H7 (cell line): ENCODE results near the gene DDAH1. TPM values are rescaled to one million over a fixed set of nuclear protein-coding genes. Genes with fewer than 3 reads are reported as not detected.
"Not testable (repeated sequence)": the region's sequence is repeated elsewhere in the genome, so short reads cannot be mapped to it uniquely, and the experiment has no call there.

Source experiments
- DNase-seq: peaks from one replicate; pipeline ENCODE4 v3.0.0; 2012
- H3K27me3 ChIP-seq: 2 replicates; pipeline ENCODE4 v1.6.0; 2011; ENCODE audit warnings: mild to moderate bottlenecking, low read length; ENCODE audit not compliant: control insufficient read depth, insufficient read depth
- H3K36me3 ChIP-seq: replicated peaks from 2 replicates; pipeline ENCODE4 v1.5.1; 2011; ENCODE audit warnings: low read length; ENCODE audit not compliant: control insufficient read depth, insufficient read depth
- H3K4me3 ChIP-seq: 2 replicates; pipeline ENCODE4 v1.5.1; 2011; ENCODE audit warnings: low read depth, mild to moderate bottlenecking, control low read depth, low read length, moderate library complexity; ENCODE audit not compliant: insufficient read depth
- total RNA-seq: library from RNA; depleted of rRNA; stranded (reverse); fragments of >200 nt; shearing (Covaris generic); gene quantifications from 2 replicates; pipeline ENCODE4 v1.2.3, GENCODE V29; 2014

DDAH1 gene
- total RNA-seq, 1 experiment from 2014 or later: 33.3 TPM

DNA sequence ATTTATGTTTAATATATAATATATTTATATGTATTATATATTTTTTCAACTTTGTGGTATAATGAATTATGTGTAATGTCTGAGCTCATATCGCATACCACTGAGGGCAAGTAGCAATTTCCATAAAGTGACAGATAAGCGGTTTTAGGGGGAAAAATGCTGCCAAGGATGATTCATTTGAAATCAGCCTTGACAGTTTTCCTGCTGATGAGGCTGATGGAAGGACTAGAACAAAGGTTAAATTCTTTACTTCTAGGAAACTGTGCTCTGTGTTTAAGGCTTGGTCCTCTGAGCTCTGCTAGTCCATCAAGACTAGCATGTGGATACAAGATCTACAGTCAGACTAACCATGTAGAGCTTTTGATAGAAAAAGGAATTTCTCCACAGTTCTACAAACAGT, 19.3 kb upstream of the DDAH1 start:
- H3K27me3 ChIP-seq: no peaks in the 10 kb centered on the region
- no peaks in the 10 kb centered on the region for H3K36me3 ChIP-seq
- no peak overlapping the region for H3K4me3 ChIP-seq
- no peak for DNase-seq

DNA sequence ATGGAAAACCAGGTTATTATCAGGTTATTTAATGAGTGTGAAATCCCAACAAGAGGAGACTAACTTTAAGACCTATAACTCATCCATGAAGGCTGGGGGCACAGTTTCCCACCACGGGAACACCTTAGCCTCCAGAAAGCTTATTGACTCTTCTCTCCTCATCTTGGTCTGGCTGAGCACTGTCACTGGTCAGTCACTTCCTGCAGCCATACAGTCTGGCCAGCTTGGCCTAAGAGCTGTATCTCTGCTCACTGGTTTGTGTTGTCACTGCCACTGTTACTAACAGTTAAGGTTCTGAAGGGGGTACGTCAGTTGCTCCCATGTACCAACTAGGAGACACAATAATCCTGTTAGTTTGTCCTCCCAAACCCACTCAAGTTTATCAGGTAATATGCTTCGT, 16.7 kb upstream of the DDAH1 start:
- no peak overlapping the region for H3K4me3 ChIP-seq
- DNase-seq: no peak
- no peaks in the 10 kb centered on the region for H3K36me3 ChIP-seq
- no peaks in the 10 kb centered on the region for H3K27me3 ChIP-seq

DNA sequence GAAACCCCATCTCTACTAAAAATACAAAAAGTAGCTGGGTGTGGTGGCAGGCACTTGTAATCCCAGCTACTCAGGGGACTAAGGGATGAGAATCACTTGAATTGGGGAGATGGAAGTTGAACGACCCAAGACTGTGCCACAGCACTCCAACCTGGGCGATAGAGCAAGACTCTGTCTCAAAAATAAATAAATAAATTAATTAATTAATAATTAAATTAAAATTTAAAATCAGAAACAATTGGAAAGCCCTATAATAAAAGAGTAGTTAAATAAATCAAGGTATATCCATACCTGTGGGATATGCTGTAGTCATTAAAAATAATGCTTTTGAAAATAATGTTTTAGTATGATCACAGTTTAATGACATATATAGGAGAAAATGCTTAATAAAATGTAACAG, 15.6 kb upstream of the DDAH1 start:
- no peaks in the 10 kb centered on the region for H3K36me3 ChIP-seq
- no peaks in the 10 kb centered on the region for H3K27me3 ChIP-seq
- H3K4me3 ChIP-seq: no peak overlapping the region
- DNase-seq: no peak

DNA sequence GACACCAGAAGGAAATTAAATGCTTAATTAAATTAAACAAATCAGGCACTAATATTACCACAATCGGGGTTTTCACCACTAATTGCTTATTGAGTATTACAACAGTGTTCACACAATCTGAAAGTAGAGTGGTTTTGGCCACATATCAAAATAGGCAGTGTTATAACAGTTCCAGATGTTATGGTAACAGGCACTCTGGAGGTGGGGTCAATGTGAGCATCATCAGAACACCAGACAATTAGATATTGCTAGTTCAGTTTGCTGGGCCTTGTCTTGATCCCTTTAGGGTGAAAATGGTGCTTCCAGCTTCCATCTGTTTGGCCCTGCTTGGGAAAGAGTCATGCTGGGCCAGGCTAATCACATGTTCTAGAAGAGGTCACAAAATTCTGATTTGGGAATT, 14.5 kb upstream of the DDAH1 start:
- Histone ChIP-seq H3K4me3 (no peak overlapping the region), H3K36me3 (no peaks in the 10 kb centered on the region), H3K27me3 (no peaks in the 10 kb centered on the region)
- no peak for DNase-seq

DNA sequence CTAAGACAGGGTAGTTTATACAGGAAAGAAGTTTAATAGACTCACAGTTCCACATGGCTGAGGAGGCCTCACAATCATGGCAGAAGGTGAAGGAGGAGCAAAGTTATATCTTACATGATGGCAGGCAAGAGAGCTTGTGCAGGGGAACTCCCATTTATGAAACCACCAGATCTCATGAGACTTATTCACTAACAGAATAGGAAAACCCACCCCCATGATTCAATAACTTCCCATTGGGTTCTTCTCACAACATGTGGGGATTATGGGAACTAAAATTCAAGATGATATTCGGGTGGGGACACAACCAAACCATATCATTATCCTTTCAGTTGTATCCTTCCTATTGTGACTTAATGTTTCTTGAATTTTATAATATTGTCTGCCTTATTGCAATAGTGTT, 13.4 kb upstream of the DDAH1 start:
- no peak overlapping the region for H3K4me3 ChIP-seq
- no peak for DNase-seq
- no peaks in the 10 kb centered on the region for H3K36me3 ChIP-seq
- no peaks in the 10 kb centered on the region for H3K27me3 ChIP-seq

DNA sequence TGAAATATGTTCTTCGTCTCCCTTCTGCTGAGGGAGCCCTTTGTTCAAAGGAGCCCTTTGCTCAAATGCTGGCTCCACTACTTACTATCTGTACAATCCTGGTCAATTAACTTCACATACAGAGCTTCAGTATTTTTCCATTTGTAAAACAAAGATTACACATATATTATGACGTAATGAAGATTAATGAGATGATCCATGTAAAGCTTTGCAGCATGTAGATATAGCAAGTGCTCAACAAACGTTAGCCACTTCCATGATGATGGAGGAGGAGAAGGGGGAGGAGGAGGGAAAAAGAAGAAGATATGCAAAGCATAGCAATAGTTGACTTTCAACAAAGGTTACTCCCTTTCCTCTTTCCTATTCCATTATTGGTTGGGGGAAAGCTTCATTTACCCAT, 10.1 kb upstream of the DDAH1 start:
- Histone ChIP-seq H3K27me3 (no peaks in the 10 kb centered on the region), H3K36me3 (no peaks in the 10 kb centered on the region), H3K4me3 (no peak overlapping the region)
- DNase-seq: no peak

DNA sequence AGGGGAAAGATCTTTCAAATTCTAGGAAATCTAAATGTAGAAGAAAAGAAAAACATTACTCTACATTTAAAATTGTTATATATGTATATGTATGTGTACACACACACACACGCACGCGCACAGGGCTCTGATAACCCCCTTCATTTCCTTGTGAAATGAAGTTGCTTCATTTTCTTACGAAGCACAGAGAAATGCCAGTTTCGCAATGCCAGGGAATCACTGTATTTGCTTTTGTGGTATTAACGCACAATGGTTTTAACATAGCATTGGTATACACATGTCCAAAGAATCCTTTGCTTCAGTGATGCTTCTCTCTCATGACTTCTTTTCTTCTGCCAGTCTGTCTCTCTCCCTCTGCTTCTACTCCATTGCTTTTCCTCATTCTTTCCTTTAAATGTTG, 8.4 kb upstream of the DDAH1 start:
- Histone ChIP-seq H3K27me3 (no peaks in the 10 kb centered on the region), H3K4me3 (no peak overlapping the region), H3K36me3 (no peaks in the 10 kb centered on the region)
- no peak for DNase-seq

DNA sequence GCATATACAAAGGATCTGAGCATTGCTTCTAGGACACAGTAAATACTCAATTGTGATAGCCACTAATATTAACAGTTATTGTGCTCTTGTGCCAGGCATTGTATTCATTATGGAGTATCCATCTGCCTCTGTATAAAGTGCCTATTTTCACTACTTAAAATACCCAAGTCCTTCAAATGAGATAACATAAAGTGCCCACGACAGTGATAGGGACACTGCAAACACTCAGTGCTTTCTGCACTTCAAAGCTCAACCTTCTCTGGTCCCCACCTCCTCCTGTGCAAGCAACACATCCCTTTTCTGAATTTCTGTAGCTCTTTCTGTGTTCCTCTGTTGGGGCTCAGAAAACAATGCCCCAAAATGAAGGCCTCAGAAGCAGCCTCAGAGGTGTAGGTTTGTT, 6.6 kb upstream of the DDAH1 start:
- DNase-seq: no peak
- no peaks in the 10 kb centered on the region for H3K27me3 ChIP-seq
- H3K4me3 ChIP-seq: no peak overlapping the region
- no peaks in the 10 kb centered on the region for H3K36me3 ChIP-seq

DNA sequence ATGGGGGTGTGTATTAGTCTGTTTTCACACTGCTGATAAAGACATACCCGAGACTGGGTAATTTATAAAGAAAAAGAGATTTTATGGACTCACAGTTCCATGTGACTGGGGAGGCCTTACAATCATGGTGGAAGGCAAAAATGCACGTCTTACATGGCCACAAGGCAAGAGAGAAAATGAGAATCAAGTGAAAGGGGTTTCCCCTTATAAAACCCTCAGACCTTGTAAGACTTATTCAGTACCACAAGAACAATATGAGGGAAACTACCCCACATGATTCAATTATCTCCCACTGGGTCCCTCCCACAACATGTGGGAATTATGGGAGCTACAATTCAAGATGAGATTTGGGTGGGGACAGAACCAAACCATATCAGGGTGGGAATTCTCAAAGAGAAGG, 5.2 kb upstream of the DDAH1 start:
- not testable (repeated sequence) for DNase-seq, H3K36me3 ChIP-seq, H3K27me3 ChIP-seq, H3K4me3 ChIP-seq

DNA sequence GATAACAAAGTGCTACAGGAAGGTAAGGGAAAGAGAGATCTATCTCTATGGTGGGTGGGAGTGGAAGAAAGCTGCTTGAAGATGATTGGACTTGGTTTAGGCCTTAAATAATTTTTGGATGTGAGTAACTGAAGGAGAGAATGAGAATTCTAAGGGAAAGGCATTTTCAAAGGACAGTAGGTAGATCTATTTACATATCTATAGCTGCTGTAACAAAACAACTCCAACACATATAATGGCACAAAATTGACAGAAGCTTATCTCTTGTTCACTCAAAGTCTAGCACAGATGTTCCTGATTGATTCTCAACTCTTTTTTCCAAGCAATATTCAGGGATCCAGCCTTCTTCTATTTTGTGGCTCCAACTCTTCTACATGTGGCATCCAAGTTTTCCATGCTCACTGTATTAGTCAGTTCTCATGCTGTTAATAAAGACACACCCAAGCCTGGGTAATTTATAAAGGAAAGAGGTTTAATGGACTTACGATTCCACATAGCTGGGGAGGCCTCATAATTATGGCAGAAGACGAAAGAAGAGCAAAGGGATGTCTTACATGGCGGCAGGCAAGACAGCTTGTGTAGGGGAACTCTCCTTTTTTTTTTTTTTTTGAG, 3.1 kb upstream of the DDAH1 start:
- no peak for DNase-seq
- Histone ChIP-seq H3K36me3 (no peaks in the 10 kb centered on the region), H3K4me3 (no peak overlapping the region), H3K27me3 (peaks cover 23% of the 10 kb centered on the region)

DNA sequence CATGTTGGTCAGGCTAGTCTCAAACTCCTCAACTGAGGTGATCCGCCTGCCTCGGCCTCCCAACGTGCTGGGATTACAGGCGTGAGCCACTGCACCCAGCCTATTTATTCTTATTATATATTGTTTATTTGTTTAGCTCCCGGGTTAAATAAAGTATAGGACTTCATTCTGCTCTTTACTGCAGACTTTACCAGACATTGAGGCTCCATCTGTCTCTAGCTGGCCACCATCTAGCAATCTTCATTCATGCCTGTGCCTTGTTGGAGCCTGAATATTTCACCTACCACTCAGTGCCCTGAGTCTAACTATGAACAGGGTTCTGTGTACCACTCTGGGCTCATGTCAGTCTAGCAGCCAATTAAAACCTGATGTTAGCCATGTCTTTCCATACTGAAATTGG, 2.1 kb upstream of the DDAH1 start:
- no peak for DNase-seq
- Histone ChIP-seq H3K36me3 (no peaks in the 10 kb centered on the region), H3K27me3 (peaks cover 23% of the 10 kb centered on the region), H3K4me3 (no peak overlapping the region)

DNA sequence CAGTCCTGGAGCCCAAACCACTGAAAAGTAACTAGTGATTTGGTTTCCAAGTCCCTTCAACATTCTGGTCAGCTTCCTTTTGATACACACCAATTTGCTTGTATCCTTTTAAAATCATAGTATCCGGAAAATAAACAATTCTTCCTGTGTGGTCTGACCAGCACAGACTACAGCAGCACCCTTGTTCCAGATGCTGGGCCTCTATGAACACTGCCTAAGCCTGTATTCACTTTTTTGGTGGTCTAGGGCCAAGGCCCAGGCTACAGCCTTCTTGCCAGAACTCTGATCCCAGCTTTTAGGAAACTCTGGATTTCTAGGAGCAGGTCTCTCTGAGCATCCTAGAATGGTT, 801 bp upstream of the DDAH1 start:
- Histone ChIP-seq H3K27me3 (peaks cover 23% of the 10 kb centered on the region), H3K36me3 (no peaks in the 10 kb centered on the region), H3K4me3 (no peak overlapping the region)
- DNase-seq: no peak

DNA sequence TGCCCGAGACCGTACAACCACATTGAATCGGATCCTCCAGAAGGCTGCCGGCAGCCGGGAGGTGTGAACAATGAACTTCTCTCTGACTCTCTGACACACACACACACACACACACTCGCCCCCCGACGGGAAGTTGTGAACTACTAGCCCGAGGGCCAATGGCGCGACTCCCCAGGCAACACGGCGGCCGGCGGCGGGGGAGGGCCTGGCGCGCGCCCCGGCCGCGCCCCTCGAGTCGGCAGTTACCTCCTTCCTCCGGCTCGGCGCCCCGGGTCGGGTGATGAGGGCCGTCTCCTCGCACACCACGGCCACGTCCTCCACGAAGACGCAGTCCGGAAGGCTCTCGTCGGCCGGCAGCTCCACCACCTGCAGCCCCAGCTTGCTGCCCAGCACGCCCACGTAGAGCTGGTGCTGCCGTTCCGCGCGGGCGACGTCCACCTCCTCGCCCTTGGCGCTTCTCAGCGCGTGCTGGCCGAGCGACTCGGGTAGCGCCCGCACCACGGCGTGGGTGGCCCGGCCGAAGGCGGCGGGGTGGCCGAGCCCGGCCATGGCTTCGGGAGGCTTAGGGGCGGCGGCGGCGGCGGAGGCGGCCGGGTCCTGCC, 361 bp downstream of the DDAH1 start:
- H3K27me3 ChIP-seq: peaks cover 23% of the 10 kb centered on the region
- H3K36me3 ChIP-seq: no peaks in the 10 kb centered on the region
- peak overlapping the region; percentile 84 for H3K4me3 ChIP-seq
- DNase-seq: peak; percentile 86

DNA sequence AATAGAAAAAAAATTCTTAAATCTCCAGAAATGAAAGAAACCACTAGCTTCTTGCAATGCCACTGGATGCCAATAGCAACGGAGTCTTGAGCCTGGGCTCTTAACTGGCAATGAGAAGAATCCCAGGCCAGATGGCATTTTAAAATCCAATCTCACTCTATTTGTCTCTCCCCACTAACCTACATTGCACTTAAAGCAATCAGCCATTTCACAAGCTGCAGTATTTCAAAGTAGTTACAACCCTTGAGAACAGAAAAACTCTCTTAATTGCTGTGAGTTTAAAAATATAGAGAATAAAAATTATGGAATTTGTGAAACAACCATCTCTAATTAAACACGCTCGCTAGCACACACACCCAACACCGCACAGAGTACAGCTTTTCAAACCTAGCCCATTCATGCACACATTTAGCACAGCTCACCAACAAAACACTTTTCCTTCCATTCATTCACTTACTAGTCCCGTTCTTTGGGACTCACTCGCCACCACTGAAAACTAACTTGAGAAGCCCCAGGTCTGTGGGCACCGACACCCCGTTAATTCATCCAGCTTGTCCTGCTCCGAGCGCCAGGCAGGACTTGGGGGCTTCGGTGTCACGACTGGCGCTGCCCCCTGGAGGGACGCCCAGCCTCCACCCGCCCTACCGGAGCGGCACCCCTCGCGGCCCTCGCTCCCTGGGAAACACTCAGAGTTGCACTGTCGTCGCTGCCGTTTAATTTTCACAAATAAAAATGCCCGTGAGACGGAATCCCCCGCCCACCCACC, 1.0 kb downstream of the DDAH1 start:
- Histone ChIP-seq H3K36me3 (no peaks in the 10 kb centered on the region), H3K4me3 (peak overlapping the region; percentile 84), H3K27me3 (peaks cover 23% of the 10 kb centered on the region)
- DNase-seq: no peak

DNA sequence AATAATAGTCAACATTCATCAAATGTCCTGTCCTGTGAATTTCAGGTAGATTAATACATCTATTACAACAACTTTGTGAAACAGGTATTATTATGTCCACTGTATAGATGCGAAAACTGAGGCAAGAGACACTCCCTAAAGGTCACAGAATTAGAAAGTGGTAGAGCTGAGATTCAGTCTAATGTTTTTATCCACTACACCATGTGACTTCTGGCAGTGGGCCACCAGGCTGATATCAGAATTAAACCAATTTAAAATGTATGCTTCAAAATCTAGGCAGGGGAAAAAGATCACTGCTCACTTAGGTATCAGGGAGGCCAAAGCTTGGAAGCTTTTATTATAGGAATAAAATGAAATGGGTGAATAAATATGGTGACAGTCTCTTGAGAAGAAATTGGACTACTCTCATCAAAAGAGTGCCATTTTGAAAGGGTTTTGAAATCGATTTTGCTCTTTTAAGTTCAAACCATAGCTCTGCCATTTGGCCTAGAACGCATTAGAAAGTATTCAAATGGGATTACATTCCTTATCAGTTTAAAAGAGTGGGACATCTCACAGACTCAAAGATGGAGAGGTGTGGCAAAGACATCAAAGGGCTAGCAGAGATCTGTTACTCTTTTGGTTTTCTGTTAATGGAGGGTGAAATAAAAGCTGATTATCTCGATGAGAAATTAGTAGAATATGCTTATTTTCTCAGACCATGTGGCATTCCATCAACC, 1.9 kb downstream of the DDAH1 start:
- no peaks in the 10 kb centered on the region for H3K36me3 ChIP-seq
- no peak overlapping the region for H3K4me3 ChIP-seq
- no peak for DNase-seq
- H3K27me3 ChIP-seq: peaks cover 23% of the 10 kb centered on the region
